HepG2 (cell line): ENCODE results near the gene GTF3C5.

Experiments used
- ARNT ChIP-seq: fragments of 450-650 bp; IDR thresholded peaks from 2 replicates; pipeline ENCODE4 v1.6.1; 2017
- PATZ1 ChIP-seq: sonication (generic); formaldehyde crosslinking; IDR thresholded peaks from 2 replicates; pipeline ENCODE4 v1.4.0; 2020; ENCODE audit warnings: missing genetic modification reagents
- SETDB1 ChIP-seq: sonication (generic); formaldehyde crosslinking; IDR thresholded peaks from 2 replicates; pipeline ENCODE4 v1.5.1; 2020; ENCODE audit warnings: missing genetic modification reagents, mild to moderate bottlenecking, borderline replicate concordance
- ZNF407 ChIP-seq: sonication (generic); formaldehyde crosslinking; IDR thresholded peaks from one replicate; pipeline ENCODE4 v1.5.1; 2020; ENCODE audit warnings: mild to moderate bottlenecking, missing genetic modification reagents; ENCODE audit errors: not compliant biosample characterization
- ZNF761 ChIP-seq: sonication (generic); formaldehyde crosslinking; conservative IDR thresholded peaks from 2 replicates; pipeline ENCODE4 v1.4.0; 2020; ENCODE audit warnings: mild to moderate bottlenecking, missing genetic modification reagents

GRCh38 chr9:133049043-133049442 lies 18.2 kb downstream of the GTF3C5 start:
- no peak for TF ChIP-seq ARNT
- no peak for TF ChIP-seq ZNF407
- TF ChIP-seq SETDB1 (CRISPR knock-in tag) = no peak
- TF ChIP-seq PATZ1 (CRISPR knock-in tag) = no peak
- no peak for TF ChIP-seq ZNF761
